Smooth muscle cell (in vitro differentiated cells): ENCODE measurements around the gene TSHZ1. TPM values are rescaled to one million over a fixed set of nuclear protein-coding genes. Genes with fewer than 3 reads are reported as not detected.
"Not testable (repeated sequence)": the region's sequence is repeated elsewhere in the genome, so short reads cannot be mapped to it uniquely, and the experiment has no call there.

Experiments
- DNase-seq: peaks from one replicate; lab custom pipeline; 2025; ENCODE audit not compliant: unreplicated experiment; lab: John Stamatoyannopoulos, UW
- H2AFZ ChIP-seq: fragments of 200-600 bp; sonication (generic); 2 replicates; pipeline ENCODE4 v1.6.0; 2016; ENCODE audit warnings: antibody characterized with exemption, low read depth, mild to moderate bottlenecking
- H3F3A ChIP-seq: fragments of 200-600 bp; sonication (generic); 2 replicates; pipeline ENCODE4 v1.6.0; 2017; ENCODE audit warnings: antibody characterized with exemption, low read depth
- H3K27ac ChIP-seq: fragments of 200-600 bp; sonication (generic); 2 replicates; pipeline ENCODE4 v1.5.1; 2016; ENCODE audit warnings: low read depth, mild to moderate bottlenecking
- H3K27me3 ChIP-seq: fragments of 200-600 bp; sonication (generic); 2 replicates; pipeline ENCODE4 v1.6.1; 2016; ENCODE audit warnings: low read depth, mild to moderate bottlenecking
- H3K36me3 ChIP-seq: fragments of 200-600 bp; sonication (generic); 2 replicates; pipeline ENCODE4 v1.5.1; 2016; ENCODE audit warnings: low read depth
- H3K4me1 ChIP-seq: fragments of 200-600 bp; sonication (generic); 2 replicates; pipeline ENCODE4 v1.5.1; 2016; ENCODE audit warnings: low read depth
- H3K4me2 ChIP-seq: fragments of 200-600 bp; sonication (generic); 2 replicates; pipeline ENCODE4 v1.6.0; 2016; ENCODE audit warnings: mild to moderate bottlenecking
- H3K4me3 ChIP-seq: fragments of 200-600 bp; sonication (generic); 2 replicates; pipeline ENCODE4 v1.5.1; 2016; ENCODE audit warnings: mild to moderate bottlenecking
- H3K79me2 ChIP-seq: fragments of 200-600 bp; sonication (generic); 2 replicates; pipeline ENCODE4 v1.6.0; 2016; ENCODE audit warnings: low read depth, mild to moderate bottlenecking
- H3K9ac ChIP-seq: fragments of 200-600 bp; sonication (generic); 2 replicates; pipeline ENCODE4 v1.6.0; 2016; ENCODE audit warnings: low read depth
- H3K9me3 ChIP-seq: fragments of 200-600 bp; sonication (generic); replicated peaks from 2 replicates; pipeline ENCODE4 v1.5.1; 2016; ENCODE audit warnings: low read depth
- H4K20me1 ChIP-seq: fragments of 200-600 bp; sonication (generic); 2 replicates; pipeline ENCODE4 v1.6.0; 2016; ENCODE audit warnings: low read depth
- CTCF ChIP-seq: fragments of 200-600 bp; sonication (generic); IDR thresholded peaks from 2 replicates; pipeline ENCODE4 v1.5.1; 2017; ENCODE audit warnings: borderline replicate concordance, mild to moderate bottlenecking, antibody characterized with exemption; ENCODE audit not compliant: insufficient read depth, poor library complexity, severe bottlenecking
- WGBS: methylation state at CpG from one replicate; pipeline ENCODE4 v1.1.7; 2016; ENCODE audit warnings: low lambda C conversion rate; 5-methylcytosine and 5-hydroxymethylcytosine counted together
- polyA plus RNA-seq: library from polyadenylated mRNA; unstranded; fragments of >200 nt; fragmentation: Nextera tagmentation; extraction: Ambion mirVana; gene quantifications from 2 replicates; pipeline ENCODE4 v1.2.1, GENCODE V29; 2016
- total RNA-seq: library from RNA; depleted of rRNA; stranded (reverse); fragments of >200 nt; gene quantifications from 2 replicates; pipeline ENCODE4 v1.2.3, GENCODE V29; 2014

Gene TSHZ1
- total and polyA plus RNA-seq, 2 experiments from 2014 or later = 21.3 to 26.1 TPM

DNA sequence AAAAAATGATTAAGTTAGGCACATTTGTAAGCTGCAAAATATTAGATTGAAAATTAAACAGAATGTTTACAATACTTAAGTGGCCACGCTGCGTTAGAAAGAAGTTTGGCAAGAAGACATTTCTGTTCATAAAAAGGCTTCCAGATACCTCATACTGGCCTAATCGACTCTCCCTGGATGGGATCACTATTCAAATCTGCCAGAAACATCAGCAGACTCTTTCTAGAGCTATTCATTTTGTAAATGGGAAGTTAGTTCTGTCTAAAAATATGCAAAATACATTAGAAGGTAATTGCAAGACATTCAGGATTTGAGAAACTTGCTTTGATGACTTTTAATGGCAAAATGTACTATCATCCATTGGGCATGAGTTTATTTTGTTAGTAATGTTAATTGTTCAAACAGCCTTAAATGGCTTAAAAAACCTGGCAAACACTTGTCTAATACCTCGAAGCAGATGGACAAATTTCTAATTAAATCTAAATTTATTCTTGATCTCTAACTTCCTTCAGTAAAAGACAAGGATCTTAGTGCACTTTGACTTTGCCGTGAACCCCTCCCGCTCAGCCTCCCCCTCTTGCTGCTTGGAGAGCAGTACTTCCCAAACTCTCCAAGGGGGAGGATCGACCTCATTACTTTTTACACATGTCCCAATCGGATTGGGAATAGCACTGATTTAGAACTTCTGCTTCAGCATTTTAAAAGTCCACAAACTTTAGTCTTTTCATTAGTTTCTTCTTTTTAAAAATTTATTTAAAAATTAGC is 113.4 kb downstream of the TSHZ1 start:
- H4K20me1 ChIP-seq = no peaks in the 10 kb centered on the region
- no peak overlapping the region for H3K9ac ChIP-seq
- H3K9me3 ChIP-seq = peaks cover 3% of the 10 kb centered on the region
- H3K36me3 ChIP-seq = no peaks in the 10 kb centered on the region
- H2AFZ ChIP-seq = no peak overlapping the region
- DNase-seq = no peak
- H3K4me1 ChIP-seq = no peaks in the 10 kb centered on the region
- no peaks in the 10 kb centered on the region for H3K27me3 ChIP-seq
- H3K4me3 ChIP-seq = no peak overlapping the region
- 91% methylated on average over 8 of the region's 8 CpGs for WGBS
- TF ChIP-seq CTCF = no peak
- H3K4me2 ChIP-seq = no peak overlapping the region
- H3K79me2 ChIP-seq = no peaks in the 10 kb centered on the region
- no peaks in the 10 kb centered on the region for H3F3A ChIP-seq
- no peak overlapping the region for H3K27ac ChIP-seq

GRCh38 chr18:75324686-75325257 is 114.2 kb downstream of the TSHZ1 start:
- no peak overlapping the region for H3K4me2 ChIP-seq
- no peak for DNase-seq
- 92% methylated on average over 2 of the region's 2 CpGs for WGBS
- no peaks in the 10 kb centered on the region for H3F3A ChIP-seq
- H3K79me2 ChIP-seq = no peaks in the 10 kb centered on the region
- peaks cover 3% of the 10 kb centered on the region for H3K9me3 ChIP-seq
- H3K27me3 ChIP-seq = no peaks in the 10 kb centered on the region
- no peaks in the 10 kb centered on the region for H4K20me1 ChIP-seq
- H3K4me1 ChIP-seq = no peaks in the 10 kb centered on the region
- no peaks in the 10 kb centered on the region for H3K36me3 ChIP-seq
- TF ChIP-seq CTCF = no peak
- no peak overlapping the region for H3K9ac ChIP-seq
- H3K27ac ChIP-seq = no peak overlapping the region
- H2AFZ ChIP-seq = no peak overlapping the region
- no peak overlapping the region for H3K4me3 ChIP-seq

DNA sequence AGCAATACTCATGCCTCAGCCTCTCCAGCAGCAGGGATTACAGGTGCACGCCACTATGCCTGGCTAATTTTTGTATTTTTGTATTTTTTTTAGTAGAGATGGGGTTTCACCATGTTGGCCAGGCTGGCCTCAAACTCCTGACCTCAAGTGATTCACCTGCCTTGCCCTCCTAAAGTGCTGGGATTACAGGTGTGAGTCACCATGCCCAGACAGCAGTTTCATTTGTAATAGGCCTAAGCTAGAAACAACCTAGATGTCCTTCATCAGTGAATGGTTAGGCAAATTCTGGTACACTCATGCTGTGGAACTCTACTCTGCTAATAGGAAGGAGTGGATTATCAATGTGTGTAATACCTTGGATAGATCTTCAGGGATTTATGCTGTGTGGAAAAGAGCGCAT is 119.2 kb downstream of the TSHZ1 start:
- H3K9me3 ChIP-seq, H3F3A ChIP-seq, H3K4me2 ChIP-seq, H3K4me3 ChIP-seq, H3K27ac ChIP-seq, H3K36me3 ChIP-seq, H3K9ac ChIP-seq, H2AFZ ChIP-seq, DNase-seq, H3K27me3 ChIP-seq, H3K79me2 ChIP-seq, H4K20me1 ChIP-seq, H3K4me1 ChIP-seq: not testable (repeated sequence)
- WGBS = 88% methylated on average over 2 of the region's 2 CpGs

DNA sequence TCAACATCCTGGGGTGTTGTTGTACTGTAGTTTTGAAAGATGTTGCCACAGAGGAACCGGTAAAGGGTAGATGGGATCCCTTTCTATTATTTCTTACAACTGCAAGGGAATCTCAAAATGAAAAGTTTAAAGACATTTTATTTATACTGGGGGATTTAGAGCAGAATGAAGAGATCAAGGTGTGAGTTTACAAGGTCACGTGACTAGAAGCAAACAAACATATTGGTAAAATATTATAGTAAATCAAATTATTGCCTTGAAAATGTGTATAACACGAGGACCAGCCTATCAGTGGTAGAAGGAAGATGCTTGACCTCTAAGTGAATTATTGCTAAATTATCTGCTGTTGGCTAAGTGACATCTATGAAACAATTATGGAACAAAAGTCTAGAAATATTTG is 119.7 kb downstream of the TSHZ1 start:
- H3K27ac ChIP-seq = no peak overlapping the region
- 94% methylated on average over 3 of the region's 3 CpGs for WGBS

More for the DNA sequence above, 119.7 kb downstream of the TSHZ1 start:
- Histone ChIP-seq H3K4me1 (no peaks in the 10 kb centered on the region), H2AFZ (no peak overlapping the region), H3K79me2 (no peaks in the 10 kb centered on the region), H3K9ac (no peak overlapping the region), H3K4me3 (no peak overlapping the region), H3K9me3 (peaks cover 3% of the 10 kb centered on the region), H3K4me2 (no peak overlapping the region), H3K27me3 (no peaks in the 10 kb centered on the region), H3K36me3 (no peaks in the 10 kb centered on the region), H3F3A (no peaks in the 10 kb centered on the region), H4K20me1 (no peaks in the 10 kb centered on the region)
- no peak for DNase-seq
- no peak for TF ChIP-seq CTCF
